OCI-LY7 (cell line): ENCODE data around the gene SEMA5A.

ENCODE experiments used
- EZH2phosphoT487 ChIP-seq: fragments of 200-600 bp; sonication (generic); IDR thresholded peaks from 2 replicates; pipeline ENCODE4 v1.6.1; 2018; ENCODE audit warnings: low read depth, borderline replicate concordance, mild to moderate bottlenecking, mixed run types, antibody characterized with exemption, low read length, moderate library complexity, mixed read lengths
- TF ChIP-seq, protein P1 (sequence below): fragments of 200-600 bp; sonication (generic); conservative IDR thresholded peaks from 2 replicates; pipeline ENCODE4 v1.5.1; 2014; ENCODE audit warnings: mild to moderate bottlenecking, antibody characterized with exemption, low read length, moderate library complexity, mixed read lengths

DNA sequence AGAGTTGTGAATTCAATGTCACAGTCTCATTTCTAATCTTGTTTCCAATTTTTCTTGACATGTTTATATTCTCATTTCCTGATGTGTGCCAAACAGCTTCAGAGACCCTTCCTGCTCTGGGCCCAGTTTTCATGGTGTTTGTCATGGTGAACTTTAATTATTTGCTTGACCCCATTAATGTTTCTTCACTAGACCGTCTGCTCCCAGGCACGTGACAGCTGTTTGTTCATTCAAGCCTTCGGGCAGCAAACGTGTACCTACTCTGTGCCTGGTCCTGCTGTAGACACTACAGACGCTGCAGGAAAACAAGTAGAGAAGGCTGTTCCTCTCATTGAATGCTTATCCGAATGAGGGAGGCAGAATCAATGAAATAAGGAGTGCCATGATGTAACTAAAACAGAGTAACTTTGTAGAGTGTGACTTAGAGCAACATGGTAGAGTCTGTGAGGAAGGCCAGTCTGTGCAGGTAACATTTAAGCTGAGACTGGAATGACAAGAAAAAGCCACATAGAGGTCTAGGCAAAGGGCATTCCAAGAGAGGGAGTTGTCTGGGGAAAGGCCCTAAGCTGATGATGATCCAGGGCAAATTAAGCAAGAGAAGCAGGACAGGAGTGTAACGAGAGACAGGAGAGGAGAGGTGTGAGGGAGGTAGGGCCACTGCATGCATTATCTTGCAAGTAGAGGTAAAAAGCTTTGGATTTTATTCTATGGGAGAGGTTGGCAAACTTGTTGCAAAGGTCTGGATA lies 191.4 kb downstream of the SEMA5A start:
- TF ChIP-seq, protein P1, sequence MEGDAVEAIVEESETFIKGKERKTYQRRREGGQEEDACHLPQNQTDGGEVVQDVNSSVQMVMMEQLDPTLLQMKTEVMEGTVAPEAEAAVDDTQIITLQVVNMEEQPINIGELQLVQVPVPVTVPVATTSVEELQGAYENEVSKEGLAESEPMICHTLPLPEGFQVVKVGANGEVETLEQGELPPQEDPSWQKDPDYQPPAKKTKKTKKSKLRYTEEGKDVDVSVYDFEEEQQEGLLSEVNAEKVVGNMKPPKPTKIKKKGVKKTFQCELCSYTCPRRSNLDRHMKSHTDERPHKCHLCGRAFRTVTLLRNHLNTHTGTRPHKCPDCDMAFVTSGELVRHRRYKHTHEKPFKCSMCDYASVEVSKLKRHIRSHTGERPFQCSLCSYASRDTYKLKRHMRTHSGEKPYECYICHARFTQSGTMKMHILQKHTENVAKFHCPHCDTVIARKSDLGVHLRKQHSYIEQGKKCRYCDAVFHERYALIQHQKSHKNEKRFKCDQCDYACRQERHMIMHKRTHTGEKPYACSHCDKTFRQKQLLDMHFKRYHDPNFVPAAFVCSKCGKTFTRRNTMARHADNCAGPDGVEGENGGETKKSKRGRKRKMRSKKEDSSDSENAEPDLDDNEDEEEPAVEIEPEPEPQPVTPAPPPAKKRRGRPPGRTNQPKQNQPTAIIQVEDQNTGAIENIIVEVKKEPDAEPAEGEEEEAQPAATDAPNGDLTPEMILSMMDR: no peak
- no peak for TF ChIP-seq EZH2phosphoT487
